Measurements from ENCODE around the gene TRAM2. TPM values are rescaled to one million over a fixed set of nuclear protein-coding genes. Genes with fewer than 3 reads are reported as not detected.

The TRAM2 gene
- total RNA-seq, 1 experiment from 2014 or later, result 9.9 TPM

GRCh38 chr6:52587001-52587400 is 10.1 kb upstream of the TRAM2 start:
- ChIA-PET CTCF (no interaction called here), POLR2A (no interaction called here)
- BruUV-seq (replicated peaks), result no TSS peak
- Mint-ChIP-seq H3K36me3 (ENCODE audit: insufficient read depth, unreplicated experiment) (peaks cover 5% of the 10 kb centered on the region), H3K27ac (ENCODE audit: low read depth, unreplicated experiment) (no peak overlapping the region), H3K4me3 (ENCODE audit: unreplicated experiment) (no peak overlapping the region), H3K27me3 (ENCODE audit: insufficient read depth, unreplicated experiment) (no peaks in the 10 kb centered on the region), H3K9me3 (ENCODE audit: unreplicated experiment) (no peaks in the 10 kb centered on the region), H3K4me1 (ENCODE audit: insufficient read depth, unreplicated experiment) (peaks cover 10% of the 10 kb centered on the region)
- DNase-seq (ENCODE audit: unreplicated experiment), result no peak
- intact Hi-C loops (cut with micrococcal nuclease), result no loop called here
- no peak for TF ChIP-seq CTCF (IDR thresholded peaks at IDR 0.05; ENCODE audit: unreplicated experiment)

- intact Hi-C loops (cut with micrococcal nuclease), result no loop called here
- H3K27me3 Mint-ChIP-seq (ENCODE audit: insufficient read depth, unreplicated experiment), result no peaks in the 10 kb centered on the region
- no TSS peak for BruUV-seq (replicated peaks)
- no peaks in the 10 kb centered on the region for H3K4me1 Mint-ChIP-seq (ENCODE audit: insufficient read depth, unreplicated experiment)
- peaks cover 7% of the 10 kb centered on the region for H3K36me3 Mint-ChIP-seq (ENCODE audit: insufficient read depth, unreplicated experiment)
- no peak for TF ChIP-seq CTCF (IDR thresholded peaks at IDR 0.05; ENCODE audit: unreplicated experiment)
- DNase-seq (ENCODE audit: unreplicated experiment), result no peak
- no peak overlapping the region for H3K27ac Mint-ChIP-seq (ENCODE audit: low read depth, unreplicated experiment)
- no peak overlapping the region for H3K4me3 Mint-ChIP-seq (ENCODE audit: unreplicated experiment)
- CTCF ChIA-PET, result interaction anchor here (1.6 kb wide), 1 partner anchor 163 kb away, joined by 4 read pairs; no protein-coding TSS in a partner anchor
- POLR2A ChIA-PET, result no interaction called here
- H3K9me3 Mint-ChIP-seq (ENCODE audit: unreplicated experiment), result no peaks in the 10 kb centered on the region
Observed at GRCh38 chr6:52584203-52584602, 7.3 kb upstream of the TRAM2 start.

GRCh38 chr6:52582996-52583395 is 6.1 kb upstream of the TRAM2 start:
- intact Hi-C loops (cut with micrococcal nuclease), result no loop called here
- ChIA-PET POLR2A (no interaction called here), CTCF (interaction anchor here (0.6 to 5.2 kb wide), 4 partner anchors 7 to 1566 kb away, joined by 3 to 20 read pairs (median 4); no protein-coding TSS in a partner anchor)
- Mint-ChIP-seq H3K9me3 (ENCODE audit: unreplicated experiment) (no peaks in the 10 kb centered on the region), H3K36me3 (ENCODE audit: insufficient read depth, unreplicated experiment) (peaks cover 7% of the 10 kb centered on the region), H3K4me1 (ENCODE audit: insufficient read depth, unreplicated experiment) (no peaks in the 10 kb centered on the region), H3K4me3 (ENCODE audit: unreplicated experiment) (no peak overlapping the region), H3K27me3 (ENCODE audit: insufficient read depth, unreplicated experiment) (no peaks in the 10 kb centered on the region), H3K27ac (ENCODE audit: low read depth, unreplicated experiment) (no peak overlapping the region)
- no TSS peak for BruUV-seq (replicated peaks)
- no peak for TF ChIP-seq CTCF (IDR thresholded peaks at IDR 0.05; ENCODE audit: unreplicated experiment)
- DNase-seq (ENCODE audit: unreplicated experiment), result no peak

- intact Hi-C loops (cut with micrococcal nuclease), result no loop called here
- no TSS peak for BruUV-seq (replicated peaks)
- no peaks in the 10 kb centered on the region for H3K9me3 Mint-ChIP-seq (ENCODE audit: unreplicated experiment)
- no peaks in the 10 kb centered on the region for H3K4me1 Mint-ChIP-seq (ENCODE audit: insufficient read depth, unreplicated experiment)
- peaks cover 11% of the 10 kb centered on the region for H3K36me3 Mint-ChIP-seq (ENCODE audit: insufficient read depth, unreplicated experiment)
- ChIA-PET POLR2A (no interaction called here), CTCF (interaction anchor here (0.6 to 5.2 kb wide), 4 partner anchors 8 to 161 kb away, joined by 3 to 20 read pairs (median 4); no protein-coding TSS in a partner anchor)
- no peaks in the 10 kb centered on the region for H3K27me3 Mint-ChIP-seq (ENCODE audit: insufficient read depth, unreplicated experiment)
- TF ChIP-seq CTCF (IDR thresholded peaks at IDR 0.05; ENCODE audit: unreplicated experiment), result no peak
- no peak for DNase-seq (ENCODE audit: unreplicated experiment)
- no peak overlapping the region for H3K4me3 Mint-ChIP-seq (ENCODE audit: unreplicated experiment)
- no peak overlapping the region for H3K27ac Mint-ChIP-seq (ENCODE audit: low read depth, unreplicated experiment)
Observed at GRCh38 chr6:52582446-52582845, 5.6 kb upstream of the TRAM2 start.
